ENCODE results near the gene ELF2. TPM values are rescaled to one million over a fixed set of nuclear protein-coding genes. Genes with fewer than 3 reads are reported as not detected.

Gene ELF2
- total RNA-seq, 1 experiment from 2014 or later = 44.6 TPM

DNA sequence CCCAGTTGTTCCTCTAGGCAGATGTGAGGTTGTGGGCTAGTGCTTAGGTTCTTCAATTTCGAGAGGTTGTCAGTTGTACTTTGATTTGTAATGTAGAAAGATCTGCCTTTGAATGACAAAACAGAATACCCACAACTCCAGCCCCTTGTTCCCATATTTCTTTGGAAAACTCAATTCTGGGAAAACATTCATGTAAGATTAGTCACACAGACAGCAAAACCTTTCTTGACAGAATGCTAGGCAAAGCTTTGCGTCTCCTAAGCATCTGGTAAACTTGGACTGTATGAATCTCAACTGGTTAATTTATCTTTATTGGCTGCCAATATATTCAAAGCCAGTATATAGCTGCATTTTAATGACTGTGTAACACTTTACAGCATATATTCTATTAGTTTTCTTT lies 126.6 kb downstream of the ELF2 start:
- no peaks in the 10 kb centered on the region for H3K9me3 Mint-ChIP-seq
- TF ChIP-seq FOXJ3 (CRISPR knock-in tag; IDR thresholded peaks at IDR 0.05; ENCODE audit: borderline replicate concordance) (no peak), NFATC4 (CRISPR knock-in tag; IDR thresholded peaks at IDR 0.05) (no peak), TEAD4 (CRISPR knock-in tag; IDR thresholded peaks at IDR 0.05) (no peak), TCF7 (CRISPR knock-in tag; IDR thresholded peaks at IDR 0.05; ENCODE audit: low read depth) (no peak), USF1 (CRISPR knock-in tag; IDR thresholded peaks at IDR 0.05) (no peak), SMAD4 (CRISPR knock-in tag; IDR thresholded peaks at IDR 0.05) (no peak), PRRX2 (CRISPR knock-in tag; IDR thresholded peaks at IDR 0.05) (no peak), ZNF281 (CRISPR knock-in tag; IDR thresholded peaks at IDR 0.05) (no peak), RELA (CRISPR knock-in tag; IDR thresholded peaks at IDR 0.05; ENCODE audit: borderline replicate concordance) (no peak), CREM (CRISPR knock-in tag; IDR thresholded peaks at IDR 0.05) (no peak)
- TF ChIP-seq, protein P1, sequence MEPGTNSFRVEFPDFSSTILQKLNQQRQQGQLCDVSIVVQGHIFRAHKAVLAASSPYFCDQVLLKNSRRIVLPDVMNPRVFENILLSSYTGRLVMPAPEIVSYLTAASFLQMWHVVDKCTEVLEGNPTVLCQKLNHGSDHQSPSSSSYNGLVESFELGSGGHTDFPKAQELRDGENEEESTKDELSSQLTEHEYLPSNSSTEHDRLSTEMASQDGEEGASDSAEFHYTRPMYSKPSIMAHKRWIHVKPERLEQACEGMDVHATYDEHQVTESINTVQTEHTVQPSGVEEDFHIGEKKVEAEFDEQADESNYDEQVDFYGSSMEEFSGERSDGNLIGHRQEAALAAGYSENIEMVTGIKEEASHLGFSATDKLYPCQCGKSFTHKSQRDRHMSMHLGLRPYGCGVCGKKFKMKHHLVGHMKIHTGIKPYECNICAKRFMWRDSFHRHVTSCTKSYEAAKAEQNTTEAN (CRISPR knock-in tag; IDR thresholded peaks at IDR 0.05) = no peak
- TF ChIP-seq, protein P2, sequence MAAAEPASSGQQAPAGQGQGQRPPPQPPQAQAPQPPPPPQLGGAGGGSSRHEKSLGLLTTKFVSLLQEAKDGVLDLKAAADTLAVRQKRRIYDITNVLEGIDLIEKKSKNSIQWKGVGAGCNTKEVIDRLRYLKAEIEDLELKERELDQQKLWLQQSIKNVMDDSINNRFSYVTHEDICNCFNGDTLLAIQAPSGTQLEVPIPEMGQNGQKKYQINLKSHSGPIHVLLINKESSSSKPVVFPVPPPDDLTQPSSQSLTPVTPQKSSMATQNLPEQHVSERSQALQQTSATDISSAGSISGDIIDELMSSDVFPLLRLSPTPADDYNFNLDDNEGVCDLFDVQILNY (CRISPR knock-in tag; IDR thresholded peaks at IDR 0.05) = no peak
- TF ChIP-seq, protein P3, sequence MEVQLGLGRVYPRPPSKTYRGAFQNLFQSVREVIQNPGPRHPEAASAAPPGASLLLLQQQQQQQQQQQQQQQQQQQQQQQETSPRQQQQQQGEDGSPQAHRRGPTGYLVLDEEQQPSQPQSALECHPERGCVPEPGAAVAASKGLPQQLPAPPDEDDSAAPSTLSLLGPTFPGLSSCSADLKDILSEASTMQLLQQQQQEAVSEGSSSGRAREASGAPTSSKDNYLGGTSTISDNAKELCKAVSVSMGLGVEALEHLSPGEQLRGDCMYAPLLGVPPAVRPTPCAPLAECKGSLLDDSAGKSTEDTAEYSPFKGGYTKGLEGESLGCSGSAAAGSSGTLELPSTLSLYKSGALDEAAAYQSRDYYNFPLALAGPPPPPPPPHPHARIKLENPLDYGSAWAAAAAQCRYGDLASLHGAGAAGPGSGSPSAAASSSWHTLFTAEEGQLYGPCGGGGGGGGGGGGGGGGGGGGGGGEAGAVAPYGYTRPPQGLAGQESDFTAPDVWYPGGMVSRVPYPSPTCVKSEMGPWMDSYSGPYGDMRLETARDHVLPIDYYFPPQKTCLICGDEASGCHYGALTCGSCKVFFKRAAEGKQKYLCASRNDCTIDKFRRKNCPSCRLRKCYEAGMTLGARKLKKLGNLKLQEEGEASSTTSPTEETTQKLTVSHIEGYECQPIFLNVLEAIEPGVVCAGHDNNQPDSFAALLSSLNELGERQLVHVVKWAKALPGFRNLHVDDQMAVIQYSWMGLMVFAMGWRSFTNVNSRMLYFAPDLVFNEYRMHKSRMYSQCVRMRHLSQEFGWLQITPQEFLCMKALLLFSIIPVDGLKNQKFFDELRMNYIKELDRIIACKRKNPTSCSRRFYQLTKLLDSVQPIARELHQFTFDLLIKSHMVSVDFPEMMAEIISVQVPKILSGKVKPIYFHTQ (CRISPR knock-in tag; IDR thresholded peaks at IDR 0.05) = no peak
- TF ChIP-seq, protein P4, sequence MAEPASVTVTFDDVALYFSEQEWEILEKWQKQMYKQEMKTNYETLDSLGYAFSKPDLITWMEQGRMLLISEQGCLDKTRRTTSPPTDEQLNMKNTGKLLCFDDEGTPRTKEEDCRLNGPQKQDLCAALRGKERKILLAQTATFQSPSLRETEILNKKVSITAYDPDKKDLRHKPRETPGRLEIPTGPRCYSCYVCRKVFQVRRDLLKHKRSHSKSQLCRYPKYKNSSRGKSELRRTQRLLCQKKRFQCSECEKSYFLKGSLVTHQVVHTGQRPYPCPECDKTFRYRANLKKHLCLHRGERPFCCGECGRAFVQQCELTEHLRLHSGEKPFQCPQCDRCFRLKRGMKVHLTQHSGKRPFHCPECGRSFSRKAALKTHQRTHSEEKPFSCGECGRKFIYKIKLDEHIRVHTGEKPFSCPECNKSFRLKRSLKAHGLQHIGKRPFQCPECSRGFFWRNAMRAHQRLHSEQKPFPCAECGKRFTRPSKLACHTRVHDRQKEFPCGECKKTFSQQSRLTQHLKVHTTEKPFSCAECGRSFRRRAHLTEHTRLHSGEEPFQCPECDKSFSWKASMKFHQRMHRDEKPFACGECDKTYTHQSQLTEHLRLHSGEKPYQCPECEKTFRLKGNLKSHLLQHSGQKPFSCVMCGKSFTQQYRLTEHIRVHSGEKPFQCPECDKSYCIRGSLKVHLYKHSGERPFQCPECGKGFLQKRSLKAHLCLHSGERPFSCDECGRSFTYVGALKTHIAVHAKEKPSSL (CRISPR knock-in tag; conservative IDR thresholded peaks at IDR 0.05) = no peak
- TF ChIP-seq, protein P5, sequence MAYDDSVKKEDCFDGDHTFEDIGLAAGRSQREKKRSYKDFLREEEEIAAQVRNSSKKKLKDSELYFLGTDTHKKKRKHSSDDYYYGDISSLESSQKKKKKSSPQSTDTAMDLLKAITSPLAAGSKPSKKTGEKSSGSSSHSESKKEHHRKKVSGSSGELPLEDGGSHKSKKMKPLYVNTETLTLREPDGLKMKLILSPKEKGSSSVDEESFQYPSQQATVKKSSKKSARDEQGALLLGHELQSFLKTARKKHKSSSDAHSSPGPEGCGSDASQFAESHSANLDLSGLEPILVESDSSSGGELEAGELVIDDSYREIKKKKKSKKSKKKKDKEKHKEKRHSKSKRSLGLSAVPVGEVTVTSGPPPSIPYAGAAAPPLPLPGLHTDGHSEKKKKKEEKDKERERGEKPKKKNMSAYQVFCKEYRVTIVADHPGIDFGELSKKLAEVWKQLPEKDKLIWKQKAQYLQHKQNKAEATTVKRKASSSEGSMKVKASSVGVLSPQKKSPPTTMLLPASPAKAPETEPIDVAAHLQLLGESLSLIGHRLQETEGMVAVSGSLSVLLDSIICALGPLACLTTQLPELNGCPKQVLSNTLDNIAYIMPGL (CRISPR knock-in tag; IDR thresholded peaks at IDR 0.05) = no peak
- H3K27me3 Mint-ChIP-seq (ENCODE audit: low read depth) = no peaks in the 10 kb centered on the region
- POLR2A ChIA-PET = interaction anchor here (0.7 to 1.4 kb wide), 2 partner anchors 32 to 251 kb away, joined by 4 read pairs; partner anchors contain the start of gene NAA15
- CTCF ChIA-PET = interaction anchor here (0.6 to 3.3 kb wide), 4 partner anchors 20 to 546 kb away, joined by 3 to 27 read pairs (median 4); no protein-coding TSS in a partner anchor
- H3K4me3 Mint-ChIP-seq = no peak overlapping the region
- ATAC-seq = peak; percentile 19; the same call in 1 of the 2 replicates
- DNase-seq (ENCODE audit: low spot score) = no peak
- peaks cover 8% of the 10 kb centered on the region for H3K4me1 Mint-ChIP-seq
- peaks cover 37% of the 10 kb centered on the region for H3K36me3 Mint-ChIP-seq
- H3K27ac Mint-ChIP-seq = 0 out of 2 replicates have a peak overlapping the region, but pooled peaks have one; percentile 46

All from WTC11 (cell line).